Diencephalon (tissue), 1 donor: ENCODE measurements around the gene PRR22. TPM values are rescaled to one million over a fixed set of nuclear protein-coding genes. Genes with fewer than 3 reads are reported as not detected.

Experiments used
- total RNA-seq: library from RNA; depleted of rRNA; stranded (reverse); fragments of >200 nt; gene quantifications from one replicate; pipeline ENCODE4 v1.2.3, GENCODE V29; 2014

Gene PRR22
- 0.69 TPM for total RNA-seq

DNA sequence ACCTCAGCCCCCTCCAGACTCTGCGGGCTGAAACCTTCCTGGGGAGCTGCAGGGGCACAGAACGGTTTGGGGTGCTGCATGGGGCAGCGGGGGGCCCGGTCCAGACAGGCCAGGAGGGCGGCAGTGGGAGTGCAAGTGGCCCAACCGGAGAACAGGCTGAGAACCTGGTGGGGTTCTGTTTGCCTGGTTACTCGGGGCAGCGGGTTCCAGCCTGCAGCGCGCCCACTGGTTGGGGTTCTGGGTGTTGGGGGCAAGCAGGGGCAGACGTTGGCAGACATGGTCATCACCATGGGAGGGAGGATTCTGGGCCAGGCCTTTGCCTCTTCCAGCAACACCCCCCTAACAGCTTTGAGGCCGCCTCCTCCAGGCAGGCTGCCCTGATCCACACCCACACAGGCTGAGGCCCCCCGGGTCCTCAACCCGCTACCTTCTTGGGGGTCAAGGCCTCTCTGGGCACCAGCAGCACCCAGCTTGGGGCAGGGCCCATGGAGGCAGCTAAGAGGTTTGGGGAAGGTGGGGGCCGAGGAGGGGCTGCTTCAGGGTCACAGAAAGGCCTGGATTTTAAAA lies at the start of gene PRR22:
Gene PRR22, minus strand, starts transcription at position 166 of the 567 bp plus-strand sequence. Its CDS starts 86 bp downstream, at position 80.

GRCh38 chr19:5804516-5805461 lies 20.2 kb upstream of the PRR22 start, which contains the start of gene NRTN:
TSS of gene NRTN (plus strand) at chr19:5805067. CDS start at chr19:5824166, 19,099 bp downstream.

DNA sequence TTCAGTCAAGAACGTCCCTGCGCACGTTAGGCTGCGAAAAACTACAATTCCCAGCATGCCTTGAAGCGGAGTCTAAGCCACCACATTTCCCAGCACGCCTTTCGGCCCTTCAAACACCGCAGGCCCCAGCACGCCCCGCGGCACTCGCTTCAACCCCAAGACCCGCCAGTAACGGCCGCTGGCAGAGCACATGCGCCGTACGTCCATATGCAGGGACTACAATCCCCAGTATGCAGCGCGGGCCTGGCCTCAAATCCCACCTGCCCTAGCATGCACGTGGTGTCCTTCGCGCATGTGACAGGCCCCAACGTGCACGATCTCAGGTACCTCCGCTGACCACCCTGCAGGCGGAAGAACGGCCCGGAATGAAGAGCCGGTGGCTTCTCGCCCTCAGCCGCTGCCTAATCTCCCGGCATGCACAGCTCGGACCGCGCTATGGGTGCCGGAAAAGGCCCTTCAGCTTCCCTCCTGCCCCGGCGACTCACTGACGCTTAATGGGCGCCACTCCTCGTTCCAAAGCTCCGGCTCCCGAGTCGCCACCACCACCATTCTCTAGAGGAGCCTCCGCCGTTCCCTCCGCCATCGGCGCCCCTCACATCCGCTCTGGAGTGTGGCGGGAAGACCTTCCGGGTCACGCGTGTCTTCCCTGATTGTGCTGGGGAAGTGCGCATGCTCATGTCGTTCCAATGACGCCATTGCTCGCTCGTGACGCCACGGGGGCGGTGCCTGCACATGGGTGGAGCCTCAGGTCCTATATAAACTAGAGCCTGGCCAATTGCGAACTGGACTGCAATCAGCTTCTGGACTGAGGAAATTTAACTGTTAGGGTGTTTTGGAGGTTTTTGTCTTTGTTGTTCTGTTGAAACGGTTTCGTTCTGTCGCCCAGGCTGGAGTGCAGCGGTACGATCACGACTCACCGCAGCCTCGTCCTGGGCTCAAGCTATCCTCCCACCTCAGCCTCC lies 6.3 kb upstream of the PRR22 start, which contains the start of gene DUS3L:
Gene DUS3L, minus strand, starts transcription at position 605 of the 962 bp plus-strand sequence. Its CDS starts 22 bp downstream, at position 583.

Other genes with a start within 250 kb of the PRR22 start
- gene TINCR, start 216.8 kb downstream of the PRR22 start, total RNA-seq: 13.4 TPM
- 57.2 TPM for gene SAFB2, start 162.0 kb downstream of the PRR22 start, total RNA-seq
- gene SAFB, start 161.7 kb downstream of the PRR22 start, total RNA-seq: 92.0 TPM
- 27.2 TPM for gene MICOS13, start 104.2 kb downstream of the PRR22 start, total RNA-seq
- 39.9 TPM for gene HSD11B1L, start 103.7 kb downstream of the PRR22 start, total RNA-seq
- 281 TPM for gene RPL36, start 94.5 kb downstream of the PRR22 start, total RNA-seq
- 50.5 TPM for gene LONP1, start 64.6 kb downstream of the PRR22 start, total RNA-seq
- 0.23 TPM for gene CATSPERD, start 64.1 kb downstream of the PRR22 start, total RNA-seq
- 10.6 TPM for gene DUS3L, start 6.4 kb upstream of the PRR22 start, total RNA-seq
- gene NRTN, start 20.3 kb upstream of the PRR22 start, total RNA-seq: not detected
- not detected for gene FUT6, start 55.0 kb upstream of the PRR22 start, total RNA-seq
- not detected for gene FUT3, start 66.7 kb upstream of the PRR22 start, total RNA-seq
- not detected for gene FUT5, start 85.8 kb upstream of the PRR22 start, total RNA-seq
- gene NDUFA11, start 119.0 kb upstream of the PRR22 start, total RNA-seq: 131 TPM
- 3.7 TPM for gene VMAC, start 120.1 kb upstream of the PRR22 start, total RNA-seq
- gene CAPS, start 129.5 kb upstream of the PRR22 start, total RNA-seq: 35.8 TPM
- 44.8 TPM for gene RANBP3, start 193.4 kb upstream of the PRR22 start, total RNA-seq